Measurements from ENCODE around the gene AMOT. TPM values are rescaled to one million over a fixed set of nuclear protein-coding genes. Genes with fewer than 3 reads are reported as not detected.

The AMOT gene
- polyA plus RNA-seq, 1 donor from 2014 or later, result 2.8 TPM

GRCh38 chrX:112802541-112802940, 38.1 kb downstream of the AMOT start:
- no peaks in the 10 kb centered on the region for H4K20me1 ChIP-seq (ENCODE audit: insufficient read depth)
- no peaks in the 10 kb centered on the region for H3K79me2 ChIP-seq (replicated peaks; ENCODE audit: insufficient read depth, low read length)
- no peak overlapping the region for H3K27ac ChIP-seq (ENCODE audit: low read length)
- no peak overlapping the region for H3K9ac ChIP-seq (ENCODE audit: low read length)
- H3K4me3 ChIP-seq (ENCODE audit: low read length), result no peak overlapping the region
- no peaks in the 10 kb centered on the region for H3K36me3 ChIP-seq (ENCODE audit: insufficient read depth, low read length)
- H3K9me2 ChIP-seq (ENCODE audit: insufficient read depth, low read length), result no peaks in the 10 kb centered on the region
- no peak for TF ChIP-seq SMC3 (conservative IDR thresholded peaks at IDR 0.05; ENCODE audit: poor library complexity)
- TF ChIP-seq RAD21 (conservative IDR thresholded peaks at IDR 0.05), result no peak
- no peak for TF ChIP-seq REST (IDR thresholded peaks at IDR 0.05; ENCODE audit: borderline replicate concordance)
- no peak for TF ChIP-seq TAF1 (IDR thresholded peaks at IDR 0.05; ENCODE audit: low read depth)
- TF ChIP-seq MXI1 (conservative IDR thresholded peaks at IDR 0.05; ENCODE audit: poor library complexity, severe bottlenecking), result no peak
- no peak for TF ChIP-seq POLR2AphosphoS5 (IDR thresholded peaks at IDR 0.05)
- TF ChIP-seq CTCF (IDR thresholded peaks at IDR 0.05; ENCODE audit: poor library complexity, severe bottlenecking), result no peak
- no peak for TF ChIP-seq EZH2 (IDR thresholded peaks at IDR 0.05; ENCODE audit: borderline replicate concordance, insufficient read depth, low read length, poor library complexity, severe bottlenecking)
- TF ChIP-seq EP300 (conservative IDR thresholded peaks at IDR 0.05; ENCODE audit: poor library complexity, severe bottlenecking), result no peak
- no peak overlapping the region for H3K4me2 ChIP-seq (ENCODE audit: low read length)
- no peaks in the 10 kb centered on the region for H3K9me3 ChIP-seq (ENCODE audit: low read length)
- no peak overlapping the region for H2AFZ ChIP-seq (ENCODE audit: low read depth, low read length)
- H3K27me3 ChIP-seq (ENCODE audit: insufficient read depth, low read depth, low read length), result no peaks in the 10 kb centered on the region
- H3F3A ChIP-seq (ENCODE audit: insufficient read depth, low read length, poor library complexity, severe bottlenecking), result no peaks in the 10 kb centered on the region

GRCh38 chrX:112800971-112801775, 39.5 kb downstream of the AMOT start:
- H3F3A ChIP-seq (ENCODE audit: insufficient read depth, low read length, poor library complexity, severe bottlenecking), result no peaks in the 10 kb centered on the region
- TF ChIP-seq REST (IDR thresholded peaks at IDR 0.05; ENCODE audit: borderline replicate concordance) (no peak), MXI1 (conservative IDR thresholded peaks at IDR 0.05; ENCODE audit: poor library complexity, severe bottlenecking) (no peak), SMC3 (conservative IDR thresholded peaks at IDR 0.05; ENCODE audit: poor library complexity) (no peak), CTCF (IDR thresholded peaks at IDR 0.05; ENCODE audit: poor library complexity, severe bottlenecking) (no peak), EP300 (conservative IDR thresholded peaks at IDR 0.05; ENCODE audit: poor library complexity, severe bottlenecking) (no peak), POLR2AphosphoS5 (IDR thresholded peaks at IDR 0.05) (no peak), RAD21 (conservative IDR thresholded peaks at IDR 0.05) (no peak), TAF1 (IDR thresholded peaks at IDR 0.05; ENCODE audit: low read depth) (no peak), EZH2 (IDR thresholded peaks at IDR 0.05; ENCODE audit: borderline replicate concordance, insufficient read depth, low read length, poor library complexity, severe bottlenecking) (no peak)
- H3K79me2 ChIP-seq (replicated peaks; ENCODE audit: insufficient read depth, low read length), result no peaks in the 10 kb centered on the region
- H3K27me3 ChIP-seq (ENCODE audit: insufficient read depth, low read depth, low read length), result no peaks in the 10 kb centered on the region
- H3K9me3 ChIP-seq (ENCODE audit: low read length), result no peaks in the 10 kb centered on the region
- no peak overlapping the region for H3K9ac ChIP-seq (ENCODE audit: low read length)
- no peak overlapping the region for H3K4me3 ChIP-seq (ENCODE audit: low read length)
- H4K20me1 ChIP-seq (ENCODE audit: insufficient read depth), result no peaks in the 10 kb centered on the region
- no peaks in the 10 kb centered on the region for H3K36me3 ChIP-seq (ENCODE audit: insufficient read depth, low read length)
- H2AFZ ChIP-seq (ENCODE audit: low read depth, low read length), result no peak overlapping the region
- no peaks in the 10 kb centered on the region for H3K9me2 ChIP-seq (ENCODE audit: insufficient read depth, low read length)
- H3K27ac ChIP-seq (ENCODE audit: low read length), result no peak overlapping the region
- H3K4me2 ChIP-seq (ENCODE audit: low read length), result no peak overlapping the region

All from neural cell (in vitro differentiated cells).